ENCODE data around the gene IDH3A.

The IDH3A gene

GRCh38 chr15:78164010-78164409 is 14.8 kb downstream of the IDH3A start:
- no peak for DNase-seq (ENCODE audit: low read depth in 2 of 2)

GRCh38 chr15:78167227-78167888 is 18.2 kb downstream of the IDH3A start:
- DNase-seq (ENCODE audit: low read depth in 2 of 2) = no peak

GRCh38 chr15:78168608-78169007 is 19.4 kb downstream of the IDH3A start:
- DNase-seq (ENCODE audit: low read depth in 2 of 2) = no peak

GRCh38 chr15:78170848-78171773 is 21.9 kb downstream of the IDH3A start:
- no peak for DNase-seq (ENCODE audit: low read depth in 2 of 2)

- DNase-seq (ENCODE audit: low read depth in 2 of 2) = no peak
Measured at GRCh38 chr15:78171864-78172472, 22.8 kb downstream of the IDH3A start.

- DNase-seq (ENCODE audit: low read depth in 2 of 2) = no peak
Measured at GRCh38 chr15:78174401-78174800, 25.2 kb downstream of the IDH3A start.

GRCh38 chr15:78175330-78175729 is 26.2 kb downstream of the IDH3A start:
- DNase-seq (ENCODE audit: low read depth in 2 of 2) = no peak

GRCh38 chr15:78177447-78177873 is 28.3 kb downstream of the IDH3A start:
- DNase-seq (ENCODE audit: low read depth in 2 of 2) = no peak

GRCh38 chr15:78178064-78178463 is 28.9 kb downstream of the IDH3A start:
- no peak for DNase-seq (ENCODE audit: low read depth in 2 of 2)

GRCh38 chr15:78179286-78179840 is 30.2 kb downstream of the IDH3A start:
- DNase-seq (ENCODE audit: low read depth in 2 of 2) = no peak

- DNase-seq (ENCODE audit: low read depth in 2 of 2) = no peak
Measured at GRCh38 chr15:78179906-78180305, 30.7 kb downstream of the IDH3A start.

- no peak for DNase-seq (ENCODE audit: low read depth in 2 of 2)
Measured at GRCh38 chr15:78182336-78182700, 33.2 kb downstream of the IDH3A start.

GRCh38 chr15:78182821-78183220 is 33.7 kb downstream of the IDH3A start:
- DNase-seq (ENCODE audit: low read depth in 2 of 2) = no peak

GRCh38 chr15:78192826-78193594 is 43.8 kb downstream of the IDH3A start:
- DNase-seq (ENCODE audit: low read depth in 2 of 2) = no peak

- DNase-seq (ENCODE audit: low read depth in 2 of 2) = no peak
Measured at GRCh38 chr15:78193731-78194567, 44.8 kb downstream of the IDH3A start.

- DNase-seq (ENCODE audit: low read depth in 2 of 2) = no peak
Measured at GRCh38 chr15:78194568-78194925, 45.4 kb downstream of the IDH3A start.

GRCh38 chr15:78195735-78196201 is 46.6 kb downstream of the IDH3A start:
- peak; percentile 10 to 15 for DNase-seq (ENCODE audit: low read depth in 2 of 2)

- DNase-seq (ENCODE audit: low read depth in 2 of 2) = no peak
Measured at GRCh38 chr15:78197632-78198031, 48.5 kb downstream of the IDH3A start.

- DNase-seq (ENCODE audit: low read depth in 2 of 2) = no peak
Measured at GRCh38 chr15:78200276-78200930, 51.2 kb downstream of the IDH3A start.

All from stimulated activated CD8-positive, alpha-beta memory T cell treated with anti-CD3 and anti-CD28 coated beads, Interleukin-15, amount 100 ng/mL, for 4 hours (primary cell).